Activated CD4-positive, CD25-positive, alpha-beta regulatory T cell (primary cell): ENCODE measurements around the gene C12orf56.
A peak's percentile ranks its signal among the peaks of the same experiment; 100 is the strongest.
"Not testable (repeated sequence)": the region's sequence is repeated elsewhere in the genome, so short reads cannot be mapped to it uniquely, and the experiment has no call there.

Source experiments
- DNase-seq, 4 experiments: peaks; one replicate each; lab custom pipeline; 2025; lab: John Stamatoyannopoulos, UW

C12orf56 gene

DNA sequence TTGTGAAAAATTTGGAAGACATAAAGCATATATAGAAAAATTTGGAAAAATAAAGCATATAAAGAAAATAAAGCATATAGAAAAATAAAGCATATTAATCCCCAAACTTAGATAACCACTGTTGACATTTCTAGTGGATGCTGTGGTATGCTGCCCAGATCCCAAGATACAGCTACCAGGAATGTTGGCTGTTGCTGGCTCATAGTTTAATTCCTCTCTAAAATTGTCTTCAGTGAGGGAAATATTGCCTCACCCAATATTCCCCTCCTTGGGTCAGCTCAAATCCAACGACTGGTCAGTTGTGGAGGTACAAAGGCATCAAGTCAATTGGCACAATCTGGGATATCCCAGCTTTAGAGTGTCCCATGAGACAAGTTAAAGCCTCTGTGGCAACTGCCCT is 158.4 kb downstream of the C12orf56 start:
- no peak for DNase-seq

DNA sequence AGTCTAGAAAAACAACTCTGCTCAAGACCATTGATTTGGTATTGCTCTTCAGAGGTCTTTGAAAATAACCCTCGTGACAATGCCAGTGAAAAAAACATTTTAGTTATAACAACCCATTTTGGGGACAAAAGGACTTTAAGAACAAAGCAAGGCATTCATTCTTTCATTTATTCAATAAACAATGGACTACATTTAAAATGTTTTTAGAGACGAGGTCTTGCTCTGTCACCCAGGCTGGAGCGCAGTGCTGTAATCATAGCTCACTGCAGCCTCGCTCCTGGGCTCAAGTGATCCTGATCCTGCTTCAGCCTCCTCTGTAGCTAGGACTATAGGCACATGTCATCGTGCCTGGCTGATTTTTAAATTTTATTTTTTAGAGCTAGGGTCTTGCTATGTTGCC is 160.8 kb downstream of the C12orf56 start:
- DNase-seq, result no peak

DNA sequence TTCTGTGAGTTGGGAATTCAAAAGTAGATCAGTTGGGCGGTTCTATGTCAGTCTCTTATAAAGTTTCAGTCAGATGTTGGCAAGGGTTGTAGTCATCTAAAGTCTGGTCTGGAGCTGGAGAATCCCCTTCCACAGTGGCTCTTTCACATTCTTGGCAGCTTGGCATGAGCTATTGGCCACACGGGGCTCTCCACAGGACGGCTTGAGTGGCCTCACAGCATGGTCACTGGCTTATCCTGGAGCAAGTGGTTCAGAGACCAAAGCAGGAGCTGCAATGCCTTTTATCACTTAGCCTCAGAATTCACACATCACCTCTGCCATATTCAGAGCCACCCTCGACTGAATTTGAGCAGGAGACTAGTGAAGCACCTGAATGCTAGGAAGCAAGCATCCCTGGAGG is 161.3 kb downstream of the C12orf56 start:
- no peak for DNase-seq

DNA sequence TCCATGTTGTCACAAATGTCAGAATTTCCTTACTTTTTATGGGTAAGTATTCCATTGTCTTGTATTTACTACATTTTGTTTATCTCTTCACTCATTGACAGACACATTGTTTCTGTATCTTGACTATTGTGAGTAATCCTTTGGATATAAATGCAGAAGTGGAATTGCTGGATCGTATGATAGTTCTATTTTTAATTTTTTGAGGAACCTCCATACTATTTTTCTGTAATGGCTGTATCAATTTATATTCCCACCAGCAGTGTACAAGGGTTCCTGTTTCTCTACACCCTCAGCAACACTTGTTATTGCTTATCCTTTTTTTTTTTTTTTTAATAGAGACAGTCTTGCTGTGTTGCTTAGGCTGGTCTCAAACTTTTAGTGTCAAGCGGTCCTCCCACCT is 164.9 kb downstream of the C12orf56 start:
- no peak for DNase-seq

DNA sequence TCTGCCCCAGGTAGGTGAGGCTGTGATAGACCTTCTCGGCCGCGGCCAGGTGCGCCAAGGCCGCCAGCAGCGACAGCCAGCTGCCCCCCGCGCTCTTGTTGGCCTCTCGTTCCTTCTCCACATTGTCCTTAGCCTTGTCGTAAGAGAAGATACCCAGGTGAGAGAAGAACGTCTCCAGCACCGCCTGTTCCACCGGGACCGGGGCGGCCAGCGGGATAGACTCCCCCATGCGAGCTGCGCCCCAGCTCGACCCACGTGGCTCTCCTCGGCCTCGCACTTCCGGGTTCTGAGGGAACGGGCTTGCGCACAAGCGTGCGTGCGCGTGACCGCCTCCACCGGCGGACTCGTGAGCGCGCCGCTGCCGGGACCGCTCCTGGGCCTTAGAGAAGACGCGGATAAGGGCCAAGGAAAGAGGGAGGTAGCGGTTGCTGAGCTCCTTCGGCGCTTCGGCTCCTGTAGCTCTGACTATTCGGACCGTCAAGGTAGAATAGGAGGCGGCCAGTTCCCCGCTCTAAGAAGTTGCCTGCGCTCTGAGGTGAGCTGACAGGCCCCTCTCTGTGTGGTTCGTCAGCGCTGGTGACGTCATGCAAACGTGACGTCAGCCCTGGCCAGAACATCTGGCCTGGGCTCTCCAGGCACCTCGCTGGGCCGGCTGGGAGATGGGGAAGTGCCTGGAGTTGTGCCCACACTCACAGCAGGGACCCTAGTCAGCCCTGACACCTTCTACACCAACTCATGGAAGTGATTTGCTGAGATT is 168.4 kb downstream of the C12orf56 start, which contains the start of gene KICS2:
TSS of gene KICS2 (minus strand) at position 288 of the 757 bp plus-strand sequence. CDS start at position 229, 59 bp downstream.
- peak; percentile 75 to 87 (median 82) for DNase-seq

DNA sequence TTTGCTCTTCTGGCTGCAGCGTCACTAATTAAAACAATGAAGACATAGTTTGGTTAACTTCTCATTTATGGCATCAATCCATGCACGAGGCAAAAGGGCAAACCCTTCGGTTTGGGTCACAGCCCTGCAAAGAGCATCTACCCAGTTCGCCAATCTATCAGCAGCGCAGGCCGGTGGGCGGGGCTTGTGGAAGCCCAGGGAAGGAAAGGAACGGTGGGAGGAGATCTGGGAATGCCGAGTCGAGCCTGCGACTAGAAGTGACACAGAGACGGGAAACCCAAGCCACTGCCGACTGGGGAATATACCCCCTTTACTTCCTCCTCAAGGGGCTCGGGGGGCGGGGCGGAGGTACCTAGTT is 168.9 kb downstream of the C12orf56 start:
- peak; percentile 37 to 51 (median 39) for DNase-seq

DNA sequence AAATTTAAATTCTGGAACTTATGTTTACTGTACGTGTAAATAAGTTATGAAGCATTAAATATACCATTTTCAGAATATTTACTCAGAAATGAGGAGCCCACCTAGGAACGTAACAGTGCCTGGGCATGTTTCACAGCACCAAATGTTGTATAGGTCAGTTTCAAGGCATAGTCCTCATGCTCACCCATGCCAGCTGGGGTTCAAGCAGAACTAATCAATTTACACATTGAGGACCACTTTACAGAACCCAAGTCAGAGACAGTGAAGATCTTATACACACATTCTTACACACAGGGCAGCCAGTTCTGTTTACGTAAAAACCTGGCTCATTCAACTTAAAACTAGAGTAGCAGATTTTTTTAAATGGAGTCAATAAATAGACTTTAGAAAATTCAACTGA is 170.5 kb downstream of the C12orf56 start:
- no peak for DNase-seq

DNA sequence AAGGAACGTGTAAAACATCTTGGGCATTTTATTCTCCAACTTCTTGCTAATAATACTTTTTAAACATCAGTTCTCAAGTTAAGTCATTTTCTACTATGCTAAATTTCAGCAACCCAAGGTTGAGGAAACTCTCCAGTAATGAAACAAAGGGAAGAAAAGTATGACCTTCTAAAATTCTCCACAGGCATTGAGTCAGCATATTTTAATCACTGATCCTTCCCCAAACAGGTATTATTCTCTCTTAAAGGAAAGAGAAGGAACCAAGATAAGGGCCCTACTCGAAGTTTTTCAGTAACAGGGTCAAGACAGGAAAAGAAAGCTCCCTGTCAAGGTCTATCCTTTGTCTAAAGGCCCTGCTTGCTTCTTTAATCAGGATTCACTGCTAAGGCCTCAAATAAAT is 171.4 kb downstream of the C12orf56 start:
- no peak for DNase-seq

DNA sequence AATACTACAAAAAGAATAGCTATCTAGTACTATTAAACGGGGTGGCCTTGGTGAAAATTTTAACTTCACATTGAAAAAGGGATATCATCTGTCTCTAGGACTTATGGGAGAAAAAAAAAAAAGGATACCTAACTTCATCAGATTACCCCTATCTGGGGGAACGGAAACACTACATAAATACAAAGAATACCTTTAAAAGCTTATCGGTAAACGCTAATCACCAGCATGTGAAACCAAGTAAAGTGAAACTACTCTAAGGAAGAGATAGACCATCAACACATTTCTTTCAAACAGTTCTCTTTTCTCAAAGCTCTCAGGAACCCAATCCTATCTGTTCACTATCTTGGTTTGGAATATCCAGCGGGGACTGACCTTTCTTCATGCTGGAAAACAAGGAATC is 172.0 kb downstream of the C12orf56 start:
- DNase-seq, result no peak

DNA sequence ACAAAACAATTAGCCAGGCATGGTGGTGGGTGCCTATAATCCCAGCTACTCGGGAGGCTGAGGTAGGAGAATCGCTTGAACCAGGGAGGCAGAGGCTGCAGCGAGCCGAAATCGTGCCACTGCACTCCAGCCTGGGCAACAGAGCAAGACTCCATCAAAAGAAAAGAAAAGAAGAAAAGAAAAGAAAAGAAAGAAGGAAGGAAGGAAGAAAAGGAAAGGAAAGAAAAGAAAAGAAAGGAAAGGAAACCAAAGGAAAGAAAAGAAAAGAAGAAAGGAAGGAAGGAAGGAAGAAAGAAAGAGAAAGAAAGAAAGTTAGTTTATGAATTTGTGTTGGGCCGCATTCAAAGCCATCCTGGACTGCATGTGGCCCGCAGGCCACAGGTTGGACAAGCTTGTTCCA is 172.9 kb downstream of the C12orf56 start:
- not testable (repeated sequence) for DNase-seq

DNA sequence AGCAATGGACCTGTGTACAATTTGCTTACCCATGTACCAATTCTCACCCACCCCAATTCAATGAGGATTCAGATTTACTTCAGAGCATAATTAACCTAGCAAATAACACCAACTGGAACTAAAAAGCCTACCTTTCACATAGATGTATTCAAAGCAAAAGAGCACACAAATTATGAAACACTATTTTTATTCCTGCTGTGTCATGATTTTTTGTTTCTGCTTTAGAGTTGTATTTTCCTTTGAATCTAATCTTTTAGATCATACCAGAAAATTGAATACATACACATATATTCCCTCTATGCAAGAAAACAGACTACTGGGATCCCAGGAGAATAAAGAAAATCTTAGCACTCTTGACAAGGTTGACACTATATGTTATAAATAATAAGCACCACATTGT is 174.3 kb downstream of the C12orf56 start:
- no peak for DNase-seq
